GM18519 (cell line): Measurements from ENCODE around the gene EZH2.

Experiments
- ATAC-seq: cut with Tn5 transposase; IDR thresholded peaks from one replicate; pipeline ENCODE4 v1.9.1; 2021; ENCODE audit warnings: mild to moderate bottlenecking, moderate library complexity; ENCODE audit not compliant: unreplicated experiment, low FRiP score

The EZH2 gene

GRCh38 chr7:148782757-148783456, 101.2 kb downstream of the EZH2 start:
- ATAC-seq = no peak

- ATAC-seq = no peak
These were observed 109.6 kb downstream of the EZH2 start for GRCh38 chr7:148774471-148774870.

GRCh38 chr7:148773334-148773733, 110.8 kb downstream of the EZH2 start:
- peak; percentile 80 for ATAC-seq

GRCh38 chr7:148772297-148773089, 111.6 kb downstream of the EZH2 start:
- ATAC-seq = no peak

GRCh38 chr7:148770004-148770403, 114.1 kb downstream of the EZH2 start:
- no peak for ATAC-seq

GRCh38 chr7:148763622-148764021, 120.5 kb downstream of the EZH2 start:
- ATAC-seq = no peak

- ATAC-seq = no peak
These were observed 122.4 kb downstream of the EZH2 start for GRCh38 chr7:148761499-148762278.
